Stimulated activated CD4-positive, alpha-beta T cell treated with anti-CD3 and anti-CD28 coated beads, Interleukin-2, amount 100 ng/mL, for 4 hours (primary cell): Measurements from ENCODE around the gene NCOA3.

ENCODE experiments used
- DNase-seq: peaks from one replicate; pipeline ENCODE4 v3.0.0-alpha.2; 2020; ENCODE audit warnings: low read depth

NCOA3 gene

DNA sequence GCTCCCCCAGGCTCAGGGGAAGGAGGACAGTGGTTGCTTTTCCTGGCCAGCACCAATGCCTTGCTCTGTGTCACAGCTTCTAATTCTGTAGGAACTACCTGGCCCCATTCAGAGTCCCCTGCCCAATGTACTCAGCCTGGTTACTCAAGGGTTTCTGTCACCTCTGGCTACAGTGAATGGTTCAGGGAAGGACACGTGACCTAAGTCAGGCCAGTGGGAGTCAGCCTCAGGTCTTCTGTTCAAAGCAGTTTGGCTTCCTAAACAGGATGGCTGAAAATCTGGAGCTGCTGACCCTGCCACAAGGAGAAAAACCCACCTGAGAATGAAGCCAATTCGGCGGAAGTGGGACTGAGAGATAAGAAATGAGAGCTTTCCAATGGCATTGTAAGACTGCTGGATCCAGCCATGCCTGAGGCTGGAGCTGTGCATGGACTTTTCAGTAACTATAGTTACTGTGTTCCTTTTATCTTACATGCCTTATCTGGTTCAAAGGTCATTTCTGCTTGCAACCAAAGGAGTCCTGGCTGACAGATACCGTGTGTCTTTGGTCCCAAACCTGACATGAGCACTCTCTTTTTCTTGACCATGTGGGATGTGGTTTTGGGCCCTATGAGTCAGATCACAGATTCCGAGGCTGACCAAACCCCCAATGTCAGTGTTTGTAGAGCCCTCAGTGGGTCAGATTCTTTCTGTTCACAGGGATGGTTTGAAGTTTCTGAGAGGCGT is 179.3 kb downstream of the NCOA3 start:
- DNase-seq, result no peak

DNA sequence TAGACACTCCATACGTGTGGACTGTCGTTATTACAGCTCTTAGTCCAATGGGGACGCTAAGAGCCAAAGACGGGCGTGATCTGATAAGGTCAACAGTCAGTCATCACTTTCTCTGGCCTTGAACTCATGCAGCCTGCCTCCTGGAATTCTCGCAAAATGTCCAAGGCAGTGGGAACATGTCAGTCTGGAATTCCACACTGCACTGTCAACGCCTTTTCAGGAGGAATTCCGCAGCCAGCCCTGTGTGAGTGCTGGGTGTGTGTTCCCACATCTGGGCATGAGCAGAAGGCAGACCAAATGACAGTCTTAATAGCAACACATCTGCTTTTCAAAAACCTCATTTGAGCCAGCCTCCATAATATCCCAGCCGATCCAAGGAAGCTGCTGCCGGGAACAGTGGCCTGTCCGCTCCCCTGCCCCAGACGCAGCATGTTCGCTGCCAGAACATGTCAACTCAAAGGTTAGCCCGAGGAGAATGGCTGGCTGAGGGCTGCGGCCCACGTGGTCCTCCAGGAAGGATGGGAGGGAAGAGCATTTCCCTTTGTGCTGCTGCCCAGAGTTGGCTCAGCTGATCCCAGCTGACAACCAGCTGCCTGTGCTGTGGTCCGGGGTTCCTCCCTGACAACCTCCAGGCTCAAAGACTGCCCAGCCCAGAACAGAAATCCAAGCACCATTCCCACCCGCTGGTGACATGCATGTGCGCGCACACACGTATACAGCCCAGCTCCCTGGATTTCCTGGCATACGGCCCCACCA is 180.5 kb downstream of the NCOA3 start:
- DNase-seq, result no peak

DNA sequence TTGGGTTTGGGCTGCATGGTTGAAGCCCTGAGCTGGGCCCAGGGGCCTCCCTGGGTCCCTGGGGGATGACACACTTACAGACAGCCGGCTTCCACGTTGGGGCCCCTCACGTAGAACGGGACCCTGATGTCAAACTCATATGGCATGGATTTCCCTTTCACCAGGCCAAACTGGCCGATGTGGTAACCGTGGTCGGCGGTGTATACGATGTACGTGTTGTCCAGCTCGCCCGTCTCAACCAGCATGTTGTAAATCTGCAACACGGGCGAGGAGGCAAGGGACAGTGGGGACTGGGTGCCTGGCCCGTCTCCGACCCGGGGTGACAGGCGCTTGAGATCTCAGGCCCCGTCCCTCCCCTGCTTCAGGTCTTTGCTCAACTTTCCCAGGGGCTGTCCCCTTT is 181.2 kb downstream of the NCOA3 start:
- DNase-seq, result no peak

- no peak for DNase-seq
Observed at GRCh38 chr20:47684306-47685080, 182.8 kb downstream of the NCOA3 start.

GRCh38 chr20:47686545-47686944 is 184.9 kb downstream of the NCOA3 start:
- DNase-seq, result no peak

DNA sequence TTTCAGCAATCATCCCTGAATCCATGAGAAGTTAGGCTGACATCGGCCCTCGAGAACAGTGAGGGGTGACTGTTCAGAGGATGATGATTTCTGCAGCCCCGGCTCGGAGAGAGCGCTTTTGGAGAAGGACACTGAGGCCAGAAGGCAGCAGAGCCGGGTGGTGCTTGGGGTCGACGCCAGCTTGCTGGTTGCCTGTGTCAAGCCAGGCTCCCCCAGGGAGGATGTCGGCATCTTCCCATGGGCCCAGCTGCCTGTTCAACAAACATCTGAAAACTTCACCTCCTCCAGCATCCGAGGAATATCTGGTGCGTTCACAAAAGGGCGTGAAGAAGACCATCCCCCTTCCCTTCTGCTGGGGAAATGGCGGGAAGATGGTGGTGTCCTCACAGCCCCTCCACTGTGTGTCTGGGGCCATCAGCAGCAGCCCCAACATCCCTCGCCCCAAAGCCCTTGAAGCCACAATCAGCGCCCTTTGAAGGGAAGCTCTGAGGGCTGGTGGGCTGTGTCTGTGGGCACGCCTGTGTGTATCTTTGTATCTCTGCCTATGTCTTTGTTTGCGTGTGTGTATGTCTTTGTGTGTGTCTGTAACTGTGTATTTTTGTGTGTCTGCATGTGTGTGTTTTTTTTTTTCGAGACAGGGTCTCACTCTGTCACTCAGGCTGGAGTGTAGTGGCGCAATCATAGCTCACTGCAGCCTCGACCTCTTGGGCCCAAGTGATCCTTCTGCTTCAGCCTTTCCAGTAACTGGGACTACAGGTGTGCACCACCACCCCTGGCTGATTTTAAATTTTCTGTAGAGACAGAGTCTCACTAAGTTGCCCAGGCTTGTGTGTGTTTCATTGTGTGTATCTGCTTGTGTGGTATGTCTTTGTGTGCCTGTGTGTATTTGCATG is 185.7 kb downstream of the NCOA3 start:
- no peak for DNase-seq

DNA sequence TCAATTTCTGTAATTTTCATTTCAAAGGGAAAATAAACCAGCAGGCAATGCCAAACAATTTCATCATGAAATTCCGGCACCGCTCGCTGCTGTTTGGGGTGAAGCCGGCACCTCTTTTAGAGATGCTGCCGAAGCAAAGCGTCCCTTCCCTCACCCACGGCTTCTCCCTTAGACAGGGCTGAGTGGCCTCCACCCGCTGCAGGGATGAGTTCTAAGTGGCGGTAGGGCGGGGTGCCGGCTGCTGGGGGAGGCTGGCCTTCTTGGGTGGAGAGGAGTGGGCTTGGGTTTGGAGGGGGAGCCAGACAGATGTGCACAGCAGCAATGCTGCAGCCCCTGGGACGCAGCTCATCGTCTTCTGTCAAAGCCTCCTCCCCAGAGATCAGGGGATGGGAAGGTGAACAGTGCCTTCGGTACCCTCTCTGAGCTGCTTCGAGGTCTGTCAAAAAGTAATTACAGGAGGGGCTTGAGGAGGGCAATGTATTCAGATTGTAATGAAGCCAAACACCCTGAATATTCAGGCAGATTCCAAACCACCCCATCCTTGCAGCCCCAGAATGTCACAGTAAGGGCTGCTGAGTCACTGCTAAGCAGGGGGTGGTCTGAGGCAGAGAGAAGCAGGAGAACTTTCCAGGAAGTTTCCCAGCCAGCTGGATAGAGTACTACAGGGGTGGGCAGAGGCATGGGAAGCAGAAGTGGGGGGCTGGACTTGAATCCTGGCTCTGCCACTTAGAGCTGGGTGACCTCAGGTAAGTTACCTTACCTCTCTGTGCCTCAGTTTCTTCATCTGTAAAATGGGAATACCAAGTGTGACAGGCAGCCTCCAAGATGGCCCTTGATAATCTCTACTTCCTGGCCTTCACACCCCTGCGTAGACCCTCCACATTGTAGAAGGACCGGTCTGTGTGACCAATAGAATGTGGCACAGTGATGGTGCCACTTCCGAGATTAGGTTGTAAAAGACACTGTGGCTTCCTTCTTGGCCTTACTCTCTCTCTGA is 187.0 kb downstream of the NCOA3 start:
- DNase-seq, result no peak

- no peak for DNase-seq
Observed at GRCh38 chr20:47689731-47690130, 188.0 kb downstream of the NCOA3 start.

DNA sequence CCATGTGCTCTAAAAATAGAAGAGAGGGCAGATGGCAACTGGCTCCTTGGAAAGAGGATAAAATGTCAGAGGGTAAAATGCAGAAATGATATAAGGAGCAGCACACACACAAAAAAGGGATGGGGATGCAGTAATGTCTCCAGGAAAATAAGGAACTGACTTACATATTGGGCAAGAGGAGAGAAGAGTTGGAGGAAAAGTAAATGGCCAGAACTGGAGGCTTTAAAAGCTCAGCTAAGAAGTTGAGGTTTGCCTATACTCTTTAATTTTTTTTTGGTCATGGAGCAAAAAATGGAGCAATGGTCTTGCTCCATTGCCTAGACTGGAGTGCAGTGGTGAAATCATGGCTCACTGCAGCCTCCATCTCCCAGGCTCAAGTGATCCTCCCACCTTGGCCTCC is 189.9 kb downstream of the NCOA3 start:
- no peak for DNase-seq

DNA sequence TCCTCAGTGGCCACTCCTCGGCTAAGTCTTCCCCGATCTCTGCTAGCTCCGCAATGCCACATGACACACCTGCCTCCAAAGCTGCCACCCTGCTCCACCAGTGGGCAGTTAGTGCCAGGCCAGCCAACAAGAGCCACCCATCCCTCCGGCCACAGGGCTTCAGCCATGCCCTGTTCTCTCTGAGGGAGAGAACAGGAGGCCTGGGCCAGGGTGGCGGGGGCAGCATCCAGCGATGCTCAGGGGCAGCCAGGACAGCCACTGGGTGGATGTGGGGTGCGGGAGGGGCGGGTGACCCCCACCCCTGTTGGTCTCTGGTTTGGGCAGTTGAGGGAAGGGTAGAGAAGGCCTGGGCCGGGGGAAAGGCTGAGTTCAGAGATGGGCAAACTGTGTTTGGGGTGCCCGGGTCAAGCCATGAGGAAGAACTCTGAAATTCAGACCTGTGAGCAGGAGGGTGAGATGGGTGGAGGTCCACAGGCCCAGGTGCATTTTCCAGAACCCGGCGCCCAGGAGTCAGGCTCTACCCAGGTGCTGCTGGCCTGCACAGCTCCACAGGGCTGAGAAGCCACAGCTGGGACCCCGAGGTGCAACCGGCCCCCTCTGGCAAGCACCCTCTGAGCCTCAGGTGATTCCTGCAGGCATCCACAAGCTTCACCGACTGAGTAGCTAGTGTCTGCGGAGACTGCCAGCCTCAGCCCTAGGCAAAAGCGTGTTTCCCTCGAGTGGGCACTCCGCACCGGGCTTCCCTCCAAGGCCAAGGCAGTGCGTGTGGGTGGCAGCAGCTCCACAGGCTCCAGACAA is 192.5 kb downstream of the NCOA3 start:
- DNase-seq, result no peak

DNA sequence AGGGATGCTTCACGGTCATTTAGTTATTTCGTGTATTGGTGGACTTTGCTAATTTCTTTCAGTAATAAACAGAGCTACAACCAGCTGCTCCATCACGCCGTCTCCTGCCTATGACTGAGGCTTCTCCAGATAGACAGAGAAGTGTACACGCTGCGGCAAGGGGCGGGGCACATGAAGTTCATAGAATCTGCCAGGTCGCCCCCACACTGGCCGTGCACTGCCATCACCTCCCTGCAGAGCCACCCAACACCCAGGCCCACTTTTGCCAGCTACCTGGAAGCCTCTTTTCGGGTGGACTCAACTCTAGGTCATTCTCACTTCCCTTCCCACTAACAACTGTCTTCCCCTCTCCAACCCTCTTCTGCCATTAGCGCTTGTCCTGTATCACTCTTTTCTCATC is 195.2 kb downstream of the NCOA3 start:
- no peak for DNase-seq

GRCh38 chr20:47698142-47698541 is 196.5 kb downstream of the NCOA3 start:
- DNase-seq, result no peak

DNA sequence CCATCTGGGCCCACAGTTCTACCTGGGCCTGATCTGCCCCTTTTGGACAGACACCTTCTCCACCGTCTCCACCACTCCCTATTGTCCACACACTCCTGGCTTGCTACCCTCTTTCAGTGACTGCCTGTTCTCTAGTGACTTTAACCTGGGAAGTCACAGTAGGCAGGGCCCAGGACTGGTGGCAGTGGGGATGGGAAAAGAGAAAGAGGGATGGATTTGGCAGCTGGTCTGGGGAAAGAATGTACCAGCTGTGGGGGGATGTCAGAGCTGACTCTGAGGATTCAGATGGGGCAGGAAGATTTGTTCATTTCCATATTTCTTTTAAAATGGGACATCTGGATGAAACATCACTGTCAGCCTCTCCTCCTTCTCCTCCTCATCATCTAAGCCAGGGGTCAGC is 198.1 kb downstream of the NCOA3 start:
- no peak for DNase-seq

DNA sequence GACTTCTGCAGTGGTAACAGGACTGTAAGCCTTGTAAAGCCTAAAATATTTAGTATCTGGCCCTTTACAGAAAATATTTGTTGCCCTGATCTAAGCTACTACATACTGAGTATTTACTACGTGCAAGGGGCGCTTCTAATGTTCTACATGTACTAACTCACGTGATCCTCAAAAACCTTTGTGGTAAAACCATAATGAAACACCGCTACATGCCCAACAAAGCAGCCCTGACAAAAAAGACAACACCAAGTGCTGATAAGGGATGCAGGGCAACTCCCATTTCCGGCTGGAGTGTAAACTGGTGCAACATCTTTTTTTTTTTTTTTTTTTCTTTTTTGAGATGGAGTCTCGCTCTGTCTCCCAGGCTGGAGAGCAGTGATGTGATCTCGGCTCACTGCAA is 198.6 kb downstream of the NCOA3 start:
- no peak for DNase-seq

GRCh38 chr20:47701612-47702011 is 199.9 kb downstream of the NCOA3 start:
- no peak for DNase-seq

DNA sequence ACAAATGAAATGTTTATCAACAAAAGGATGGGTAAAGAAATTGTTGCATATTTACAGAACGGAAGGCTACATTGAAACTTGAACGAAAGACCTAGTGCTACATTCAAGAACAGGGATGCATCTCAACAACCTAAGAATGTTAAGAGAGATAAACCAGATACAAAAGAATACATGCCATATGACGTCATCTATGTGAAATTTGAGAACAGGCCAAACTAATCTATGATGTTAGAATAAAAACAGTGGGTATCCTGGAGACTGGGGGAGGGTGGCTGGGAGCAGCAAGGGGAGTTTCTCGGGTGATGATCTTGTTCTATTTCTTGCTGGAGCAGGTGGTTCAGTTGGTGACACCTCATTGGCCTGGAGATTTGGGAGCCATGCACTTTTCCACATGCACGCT is 202.1 kb downstream of the NCOA3 start:
- no peak for DNase-seq

DNA sequence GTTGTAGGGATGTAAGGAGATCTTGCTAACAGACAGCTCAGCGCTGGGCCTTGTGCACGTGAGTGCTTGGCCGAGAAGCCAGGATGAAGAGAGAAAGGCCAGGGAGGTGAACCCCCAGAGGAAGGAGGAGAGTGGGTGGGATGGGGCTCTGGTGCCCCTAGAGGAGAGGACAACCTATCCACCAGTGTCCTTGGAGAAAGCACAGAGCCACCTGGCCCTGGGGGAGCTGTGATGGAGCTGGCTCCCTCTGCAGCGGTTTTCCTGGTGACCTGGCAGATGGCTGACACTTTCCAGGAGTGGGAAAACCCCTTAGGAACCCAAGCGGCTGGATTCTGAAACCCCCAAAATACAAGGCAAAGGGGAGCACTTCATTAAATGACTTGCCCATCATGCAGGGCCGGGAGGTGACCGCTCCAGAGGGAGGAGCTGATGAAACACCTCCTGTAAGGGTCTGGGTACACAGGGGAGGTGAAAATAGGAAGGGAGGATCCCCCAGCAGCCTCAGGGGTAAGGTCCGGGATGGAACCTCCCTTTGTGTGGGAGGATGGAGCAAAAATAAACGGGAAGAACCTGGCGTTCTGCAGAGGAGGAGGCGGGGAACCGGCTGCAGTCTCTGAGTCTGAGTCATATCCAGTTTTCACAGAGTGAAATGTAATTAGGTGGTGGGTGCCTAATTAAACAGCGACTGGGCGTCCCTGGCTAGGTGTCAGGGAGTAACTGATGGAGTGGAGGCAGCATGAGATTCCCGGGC is 203.2 kb downstream of the NCOA3 start:
- no peak for DNase-seq

GRCh38 chr20:47705497-47705856 is 203.8 kb downstream of the NCOA3 start:
- DNase-seq, result no peak

DNA sequence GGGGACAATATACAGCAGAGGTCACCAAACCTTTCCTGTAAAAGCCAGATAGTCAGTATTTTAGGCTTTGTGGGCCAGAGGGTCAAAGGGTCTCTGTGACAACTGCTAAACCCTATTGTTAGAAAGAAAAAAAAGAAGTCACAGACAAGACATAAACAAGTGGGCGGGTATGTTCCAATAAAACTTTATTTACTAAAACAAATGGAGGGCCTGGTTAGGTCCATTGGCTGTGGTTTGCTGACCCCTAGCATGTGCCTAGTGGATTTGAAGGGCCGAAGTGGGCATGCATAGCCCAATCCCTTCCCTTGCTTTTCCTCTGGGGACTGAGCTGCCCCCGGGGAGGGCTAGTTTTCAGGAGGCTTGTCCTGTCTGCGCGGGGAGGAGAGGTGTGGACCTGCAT is 204.7 kb downstream of the NCOA3 start:
- no peak for DNase-seq
